HG03139 (cell line): Measurements from ENCODE around the gene CENPF.

Source experiments
- ATAC-seq: cut with Tn5 transposase; IDR thresholded peaks from one replicate; pipeline ENCODE4 v1.9.1; 2021; ENCODE audit not compliant: unreplicated experiment

CENPF gene

GRCh38 chr1:214700437-214700836 lies 97.4 kb downstream of the CENPF start:
- ATAC-seq: no peak

GRCh38 chr1:214702556-214702955 lies 99.6 kb downstream of the CENPF start:
- no peak for ATAC-seq

GRCh38 chr1:214707306-214708087 lies 104.5 kb downstream of the CENPF start:
- no peak for ATAC-seq

GRCh38 chr1:214708321-214708955 lies 105.4 kb downstream of the CENPF start:
- no peak for ATAC-seq

GRCh38 chr1:214709241-214709640 lies 106.2 kb downstream of the CENPF start:
- no peak for ATAC-seq

- ATAC-seq: no peak
Measured at GRCh38 chr1:214712737-214713136, 109.7 kb downstream of the CENPF start.
